Endometrial microvascular endothelial cells (primary cell): ENCODE data around the gene STK32C. TPM values are rescaled to one million over a fixed set of nuclear protein-coding genes. Genes with fewer than 3 reads are reported as not detected.
"Not testable (repeated sequence)": the region's sequence is repeated elsewhere in the genome, so short reads cannot be mapped to it uniquely, and the experiment has no call there.

Source experiments
- in situ Hi-C: cut with HindIII; loops from 2 replicates; pipeline ENCODE4 v1.10.0; 2017; ENCODE audit warnings: low sequenced_read_pairs, low pct_unique_long_range_greater_than_20kb; ENCODE audit errors: inconsistent ontology term
- total RNA-seq: library from RNA; depleted of rRNA; stranded (reverse); fragments of >200 nt; gene quantifications from one replicate; pipeline ENCODE4 v1.2.3, GENCODE V29; 2015; ENCODE audit errors: inconsistent ontology term

Gene STK32C
- total RNA-seq, 1 donor from 2014 or later: 16.8 TPM

DNA sequence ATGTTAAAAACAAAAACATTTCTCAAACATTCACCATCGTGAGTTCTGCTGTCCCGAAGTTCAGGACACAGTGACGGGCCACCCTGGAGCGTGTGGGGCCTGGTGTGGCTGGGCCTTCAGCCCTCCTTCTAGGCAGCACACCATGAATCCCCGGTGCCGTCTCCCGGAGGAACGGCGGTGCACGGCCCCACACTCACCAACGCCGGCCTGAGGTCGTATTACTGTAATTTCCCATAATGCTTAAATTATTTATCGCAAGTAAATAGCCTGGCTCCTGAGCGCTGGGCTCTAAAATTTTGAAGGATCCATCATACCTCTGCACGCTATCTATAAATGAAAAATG lies 1.4 kb downstream of the STK32C start:
- in situ Hi-C loops: no loop called here

DNA sequence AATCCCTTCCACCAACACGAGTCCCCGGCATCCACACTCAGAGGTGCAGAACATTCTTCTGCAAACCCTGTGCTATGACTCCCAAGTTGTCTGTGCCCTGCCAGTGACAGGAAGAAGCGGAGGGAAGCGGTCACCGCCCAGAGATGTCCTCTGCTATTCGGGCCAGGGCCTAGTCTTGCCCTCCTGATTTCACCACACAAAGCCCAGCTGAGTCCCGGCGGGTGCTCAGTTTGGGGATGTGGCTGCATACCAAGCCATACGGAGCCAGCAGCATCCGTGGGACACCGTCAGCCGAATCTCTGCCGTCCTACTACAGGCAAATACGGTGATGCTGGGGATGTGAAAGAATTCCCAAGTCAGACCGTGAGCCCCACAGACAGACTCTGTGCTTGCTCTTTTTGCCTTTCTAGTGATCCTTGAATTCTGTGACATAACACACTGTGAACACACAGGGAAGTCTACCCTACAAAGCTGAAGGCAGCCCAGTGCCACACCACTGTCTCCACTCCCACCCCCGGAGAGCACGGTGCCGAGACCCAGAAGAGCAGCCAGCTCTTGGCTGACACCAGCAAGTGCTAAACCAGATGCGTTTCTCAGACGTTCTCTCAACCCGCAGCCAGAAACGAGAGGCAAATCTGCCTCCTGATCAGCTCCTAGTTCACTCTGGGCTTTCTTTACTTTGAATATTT lies 2.0 kb downstream of the STK32C start:
- in situ Hi-C loops: no loop called here

DNA sequence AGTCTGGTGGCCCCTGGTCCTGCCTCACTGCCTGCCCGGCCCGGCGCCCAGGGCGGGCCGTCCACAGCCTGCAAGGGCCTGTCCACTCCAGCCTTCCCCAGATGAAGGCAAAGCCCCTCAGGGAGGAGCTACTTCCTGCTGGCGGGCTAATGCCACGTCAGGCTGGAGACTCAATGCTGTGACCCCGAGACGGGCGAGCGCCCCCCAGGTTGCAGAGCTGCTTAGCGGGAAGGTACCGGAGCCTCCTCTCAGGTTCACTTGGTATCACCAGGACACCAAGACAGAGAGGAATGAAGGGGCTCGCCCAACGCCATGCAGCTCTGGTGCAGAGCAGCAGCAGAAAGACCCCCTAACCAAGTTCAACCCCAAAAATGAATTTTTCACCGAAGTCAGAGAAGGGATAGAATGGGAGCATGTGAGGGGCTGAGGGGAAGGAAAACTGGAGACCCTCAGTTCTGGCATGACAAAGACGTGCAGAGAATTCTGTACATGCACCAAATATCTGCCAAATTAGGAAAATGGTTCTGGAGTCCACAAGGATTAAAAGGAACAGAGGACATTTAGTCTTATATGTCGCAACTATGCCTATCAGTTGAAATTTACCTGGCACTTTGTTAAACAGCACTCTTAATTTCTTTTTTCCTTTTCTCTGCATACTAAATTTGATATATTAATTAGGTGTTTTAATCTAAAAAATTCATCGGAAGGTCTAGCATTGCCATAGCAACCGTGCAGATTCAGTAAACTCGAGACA lies 2.8 kb downstream of the STK32C start:
- in situ Hi-C loops: no loop called here

DNA sequence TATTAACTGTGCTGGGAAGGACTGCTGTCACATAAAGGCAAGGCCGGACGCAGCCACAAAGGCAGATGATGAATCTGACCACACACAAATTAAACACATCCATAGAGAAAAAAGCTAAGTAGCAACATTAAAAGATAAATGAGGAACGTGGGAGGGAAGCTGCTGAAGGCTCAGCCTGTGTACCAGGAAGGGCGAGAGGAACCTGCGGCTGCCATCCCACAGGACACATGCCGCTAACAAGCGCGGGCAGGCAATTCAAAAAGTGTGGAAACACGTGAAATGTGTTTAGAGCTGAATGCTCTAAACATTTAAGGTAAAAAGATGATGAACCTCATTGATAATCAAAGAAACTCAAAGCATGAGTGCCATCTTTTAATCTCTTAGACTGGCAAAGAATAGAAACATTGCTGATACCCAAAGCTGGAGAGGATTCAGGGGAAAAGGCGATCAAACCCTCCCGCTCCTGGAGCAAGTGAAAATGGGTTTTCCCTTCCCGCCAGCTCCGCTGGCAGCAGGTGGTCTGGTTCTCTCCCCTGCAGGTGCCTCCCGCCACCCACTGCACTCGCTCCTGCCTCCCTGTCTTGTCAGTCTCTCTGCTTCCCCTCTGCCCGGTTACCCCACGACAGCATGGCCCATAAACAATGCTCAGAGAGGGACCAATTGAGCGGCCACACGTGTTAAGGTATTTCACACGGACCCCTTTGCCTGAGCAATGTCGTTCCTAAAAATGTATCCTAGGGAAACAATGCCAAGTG lies 4.2 kb downstream of the STK32C start:
- in situ Hi-C loops: no loop called here

DNA sequence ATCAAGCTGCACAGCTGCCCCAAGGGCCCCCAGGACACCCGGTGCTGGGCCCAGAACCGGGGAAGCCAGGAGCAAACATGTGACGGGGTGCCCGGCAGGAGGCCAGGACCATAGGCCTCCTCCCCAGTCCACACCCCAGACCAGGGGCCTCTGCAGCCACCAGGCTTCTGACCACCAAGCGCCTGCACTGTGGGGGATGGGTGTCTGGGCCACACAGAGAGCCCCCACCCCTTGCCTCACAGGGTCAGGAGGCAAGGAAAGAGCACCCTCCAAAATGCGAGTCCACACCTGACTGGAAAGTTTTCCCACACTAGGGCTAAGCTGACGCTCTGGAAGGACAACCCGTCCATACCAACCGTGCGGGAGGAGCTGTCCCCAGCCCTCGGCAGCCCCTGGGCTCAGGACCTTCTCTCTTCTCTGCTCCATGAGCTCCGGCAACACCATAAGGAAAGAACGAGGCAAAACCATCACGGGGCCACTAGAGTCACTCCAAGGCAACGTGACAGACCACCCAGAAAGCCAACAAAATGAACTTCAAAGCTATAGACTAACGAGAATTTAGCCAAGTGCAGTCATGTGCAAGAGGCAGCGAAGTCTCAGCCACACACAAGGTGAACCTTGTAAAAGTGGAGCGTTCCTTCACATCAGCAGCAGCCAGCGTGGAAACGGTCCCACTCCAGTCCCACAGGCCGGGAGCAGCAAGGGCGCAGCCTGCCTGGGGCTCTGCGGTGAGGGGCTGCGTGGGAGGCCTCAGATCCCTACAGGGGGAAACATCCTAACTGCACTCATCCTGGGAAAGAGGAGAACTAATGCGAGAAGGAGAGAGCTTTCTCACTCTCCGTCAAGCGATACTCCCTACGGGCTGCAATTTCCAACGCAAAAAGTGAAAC lies 5.1 kb downstream of the STK32C start:
- in situ Hi-C loops: no loop called here

DNA sequence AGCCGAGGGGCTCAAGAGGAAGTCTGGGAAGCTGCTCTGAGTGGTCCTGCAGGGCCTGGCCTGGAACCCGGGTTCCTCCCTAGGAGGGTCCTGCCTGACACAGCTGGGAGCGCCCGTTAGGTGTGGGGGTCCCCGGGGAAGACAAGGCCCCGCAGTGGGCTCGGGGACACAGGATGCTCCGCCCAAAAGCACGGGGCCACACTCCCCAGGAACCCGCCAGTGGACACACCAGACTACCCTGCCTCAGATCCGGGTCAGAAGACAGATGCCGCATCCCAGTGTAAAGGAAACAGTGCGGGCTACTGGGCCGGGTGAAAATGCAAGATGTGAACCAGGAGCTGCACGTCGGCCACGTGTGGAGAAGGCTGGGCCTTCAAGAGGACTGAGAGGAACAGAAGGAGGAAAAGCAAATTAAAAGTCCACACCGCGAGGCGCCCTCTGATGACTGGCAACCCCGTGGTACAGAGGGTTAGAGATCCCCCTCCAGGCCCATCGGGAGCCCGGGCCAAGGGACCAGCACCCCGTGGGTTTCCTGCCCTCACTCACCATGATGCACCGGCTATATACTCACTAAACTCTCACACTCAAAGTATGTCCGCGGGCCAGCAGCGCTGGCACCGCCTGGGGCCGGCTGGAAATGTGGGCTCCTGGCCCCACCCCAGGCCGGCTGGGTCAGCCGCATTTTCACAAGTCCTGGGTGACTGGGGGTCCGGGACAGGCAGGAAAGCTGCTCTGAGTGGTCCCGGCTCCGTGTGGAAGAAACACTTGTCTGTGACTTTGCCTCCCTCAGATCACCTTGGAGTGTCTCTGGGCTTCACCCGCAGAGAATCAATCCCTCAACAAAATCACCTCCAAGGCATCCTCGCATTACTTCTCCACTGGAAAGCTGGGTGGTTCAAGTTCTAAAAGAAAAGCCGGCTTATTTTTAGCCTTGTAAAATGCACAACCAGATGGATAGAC lies 6.1 kb downstream of the STK32C start:
- in situ Hi-C loops: no loop called here

DNA sequence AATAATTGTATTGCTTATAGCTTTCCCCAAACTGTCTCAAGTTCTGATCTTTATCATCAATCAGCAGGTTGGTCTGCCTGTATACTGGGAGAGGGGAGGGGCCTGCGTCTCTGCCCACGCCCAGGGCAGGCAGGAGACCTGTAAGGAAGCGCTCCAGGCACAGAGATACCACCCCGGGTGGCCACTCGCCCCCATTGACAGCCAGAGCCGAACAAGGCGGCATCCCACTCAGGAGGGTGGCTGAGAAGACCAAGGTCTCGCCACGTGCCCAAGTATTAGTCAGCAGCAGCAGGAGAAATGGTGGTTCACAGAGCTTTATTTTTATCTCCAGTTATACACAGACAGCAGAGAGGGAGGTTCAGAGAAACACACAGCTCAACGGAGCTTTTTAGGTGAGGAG lies 7.2 kb downstream of the STK32C start:
- in situ Hi-C loops: no loop called here

DNA sequence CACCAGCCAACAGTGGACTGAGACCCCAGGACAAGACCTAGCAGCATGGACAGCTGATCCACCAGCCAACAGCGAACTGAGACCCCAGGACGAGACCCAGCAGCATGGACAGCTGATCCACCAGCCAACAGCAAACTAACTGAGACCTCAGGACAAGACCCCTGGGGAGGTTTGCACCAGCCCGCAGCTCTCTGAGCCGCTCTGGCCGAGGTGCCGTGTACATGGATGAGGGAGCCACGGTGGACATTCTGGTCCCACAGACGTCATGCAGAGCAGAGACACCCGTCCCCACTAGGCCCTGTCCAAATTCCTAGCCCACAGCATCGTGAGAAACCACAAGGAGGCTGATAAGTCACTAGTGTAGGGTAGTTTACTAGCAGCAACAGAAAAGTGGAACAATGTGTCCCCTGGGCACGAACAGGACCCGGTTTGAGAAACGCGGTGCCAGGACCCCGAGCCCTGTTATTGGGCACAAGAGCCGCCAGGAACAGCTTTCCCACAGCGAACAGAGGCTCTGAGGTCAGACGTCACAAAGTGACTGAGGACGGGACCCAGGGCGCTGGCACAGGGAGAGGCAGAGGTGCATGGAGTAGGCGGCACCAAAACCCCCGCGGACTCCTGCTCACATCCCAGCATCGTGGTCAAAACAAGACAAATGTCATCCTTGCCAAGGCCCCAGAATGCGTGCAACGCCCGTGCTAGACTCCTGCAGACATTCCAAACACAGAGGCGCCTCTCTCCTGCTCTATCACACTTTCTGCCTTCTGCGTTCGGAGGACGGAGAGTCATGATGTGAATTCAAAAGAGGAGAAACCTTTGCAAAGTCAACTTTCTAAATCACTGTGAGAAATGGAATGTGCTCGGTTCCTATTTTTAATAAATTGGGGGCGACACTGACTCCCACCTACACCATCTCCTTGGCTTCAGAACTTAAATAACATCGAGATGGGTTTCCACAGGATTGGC lies 8.1 kb downstream of the STK32C start:
- in situ Hi-C loops: no loop called here

DNA sequence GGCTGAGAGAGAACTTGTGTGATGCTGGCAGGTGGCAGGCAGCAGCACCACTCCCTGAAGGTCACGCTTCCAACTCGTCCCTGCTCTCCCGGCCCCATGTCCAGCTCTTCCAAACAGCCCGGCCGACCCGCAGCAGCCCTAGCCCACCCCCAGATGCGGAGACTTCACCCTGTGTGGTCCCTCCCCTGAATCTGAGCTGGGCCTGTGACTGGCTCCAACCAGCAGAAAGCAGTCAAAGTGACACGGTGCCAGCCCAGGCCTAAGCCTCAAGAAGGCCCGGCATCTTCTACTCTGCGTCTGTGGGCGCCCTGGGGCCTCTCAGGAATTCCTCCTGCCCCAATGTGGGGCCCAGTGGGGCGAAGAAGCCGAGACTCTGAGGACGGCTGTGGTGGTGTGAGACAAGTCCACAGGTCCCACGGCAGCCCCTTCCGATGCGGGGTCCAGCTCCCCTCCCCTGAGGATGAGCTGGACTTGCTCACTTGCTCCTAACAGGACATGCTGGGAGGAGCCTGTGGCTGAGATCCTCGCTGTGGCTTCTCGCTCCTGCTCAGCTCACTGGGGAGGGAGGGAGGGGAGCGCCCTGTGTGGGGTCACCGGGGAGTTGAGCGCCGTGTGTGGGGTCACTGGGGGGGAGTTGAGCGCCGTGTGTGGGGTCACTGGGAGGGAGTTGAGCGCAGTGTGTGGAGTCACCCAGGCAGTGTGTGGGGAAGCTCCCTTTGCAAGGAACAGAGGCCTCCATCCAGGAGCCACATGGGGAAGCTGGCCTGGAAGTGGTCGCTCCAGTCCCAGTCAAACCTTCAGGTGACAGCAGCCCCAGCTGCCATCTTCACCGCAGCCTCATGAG lies 9.5 kb downstream of the STK32C start:
- in situ Hi-C loops: no loop called here

DNA sequence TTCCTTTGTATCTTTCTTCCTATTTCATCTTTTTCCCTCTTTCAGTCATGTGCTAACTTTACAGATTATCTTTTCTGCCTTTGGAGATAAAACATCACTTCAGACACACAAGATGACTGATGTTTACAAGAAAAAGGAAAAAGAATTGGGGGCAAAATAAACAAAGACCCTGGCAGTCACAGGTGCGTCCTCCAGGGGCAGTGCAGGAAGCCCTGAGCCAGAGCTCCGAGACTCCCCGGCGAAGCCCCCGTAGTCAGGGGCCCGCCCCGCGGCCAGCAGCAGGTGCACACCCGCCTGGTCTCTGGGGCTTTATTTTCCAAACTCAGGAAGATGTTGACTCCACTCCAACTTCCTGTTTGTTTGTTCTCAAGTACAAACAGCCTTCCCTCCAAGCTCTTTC lies 10.2 kb downstream of the STK32C start:
- in situ Hi-C loops: no loop called here

DNA sequence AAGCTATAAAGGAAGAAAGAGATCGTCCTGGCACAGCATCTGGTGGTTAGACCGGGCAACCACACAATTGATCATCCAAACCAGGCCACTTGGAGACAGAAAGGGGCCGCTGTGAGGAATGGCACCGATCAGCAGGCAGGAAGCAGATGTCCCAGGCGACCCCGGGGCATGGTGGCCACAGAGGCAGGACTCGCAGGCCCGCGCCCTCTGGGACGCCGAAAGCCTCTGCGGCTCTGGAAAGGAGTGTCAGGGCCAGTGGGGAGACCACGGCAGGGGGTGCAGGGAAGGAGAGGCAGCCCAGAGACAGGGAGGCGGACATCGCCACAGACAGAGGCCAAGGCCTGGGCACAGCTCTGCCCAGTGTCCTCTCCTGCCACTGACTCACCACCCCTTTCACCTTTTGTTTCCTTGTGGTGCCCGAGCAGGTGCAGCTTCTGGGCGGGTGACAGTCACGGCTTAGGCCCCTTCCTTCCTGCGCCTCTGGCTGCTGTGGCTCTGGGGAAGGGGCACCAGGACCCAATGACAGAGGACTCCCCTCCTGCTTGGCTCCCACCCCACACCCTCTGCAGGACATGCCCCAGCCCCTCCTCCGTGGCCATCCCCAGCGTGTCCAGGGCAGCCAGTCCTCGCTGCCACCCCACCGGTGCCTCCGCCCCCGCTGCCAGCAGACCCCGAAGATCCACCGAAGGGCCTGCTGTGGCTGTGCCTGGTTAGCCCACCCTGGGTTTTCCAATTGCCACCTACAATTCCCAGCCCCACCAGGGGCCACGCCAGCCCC lies 10.9 kb downstream of the STK32C start:
- in situ Hi-C loops: no loop called here

DNA sequence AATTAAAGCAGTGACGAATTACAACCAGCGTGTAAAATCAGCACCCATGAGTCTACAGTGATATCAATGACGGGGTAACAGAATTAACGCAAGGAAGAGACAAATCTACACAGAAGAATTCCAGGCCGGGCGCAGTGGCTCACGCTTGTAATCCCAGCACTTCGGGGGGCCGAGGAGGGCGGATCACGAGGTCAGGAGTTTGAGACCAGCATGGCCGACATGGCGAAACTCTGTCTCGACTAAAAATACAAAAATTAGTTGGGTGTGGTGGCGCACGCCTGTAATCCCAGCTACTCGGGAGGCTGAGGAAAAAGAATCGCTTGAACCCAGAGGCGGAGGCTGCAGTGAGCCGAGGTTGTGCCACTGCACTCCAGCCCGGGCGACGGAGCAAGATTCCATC lies 12.3 kb downstream of the STK32C start:
- in situ Hi-C loops: not testable (repeated sequence)

DNA sequence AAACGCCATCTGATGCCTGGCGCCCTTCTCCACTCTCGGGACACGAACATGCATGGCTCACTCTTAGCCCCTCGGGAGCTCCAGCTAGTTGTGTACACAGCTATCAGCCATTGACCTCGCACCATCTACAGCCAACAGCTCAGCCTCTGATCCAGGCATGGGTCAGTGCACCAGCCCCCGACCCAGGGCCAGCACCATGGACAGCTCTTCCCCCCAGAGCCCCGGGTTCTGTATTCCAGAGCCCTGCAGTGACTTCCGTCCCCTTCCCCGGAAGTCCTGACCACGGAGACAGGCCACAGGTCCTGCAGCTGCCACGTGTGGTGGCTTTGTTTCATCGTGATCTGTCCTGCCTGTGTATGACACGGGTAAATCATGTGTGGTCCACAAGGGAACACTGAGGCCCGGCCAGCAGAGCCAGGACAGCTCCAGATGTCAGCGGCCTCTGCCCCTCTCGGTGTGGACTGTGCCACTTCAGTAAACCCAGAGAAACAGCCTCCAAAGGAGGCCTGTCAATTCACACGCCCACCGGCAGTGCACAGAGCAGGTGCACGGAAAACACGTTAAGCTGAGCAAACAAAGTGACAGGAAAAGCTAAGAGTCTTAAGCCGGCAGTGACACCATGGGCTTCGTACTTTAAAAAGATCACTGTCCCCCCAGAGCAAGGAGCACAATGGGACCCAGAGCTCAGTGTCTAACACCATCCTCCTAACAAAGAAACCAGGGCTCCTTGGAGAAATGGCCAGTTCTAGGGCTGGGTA lies 13.0 kb downstream of the STK32C start:
- in situ Hi-C loops: no loop called here

DNA sequence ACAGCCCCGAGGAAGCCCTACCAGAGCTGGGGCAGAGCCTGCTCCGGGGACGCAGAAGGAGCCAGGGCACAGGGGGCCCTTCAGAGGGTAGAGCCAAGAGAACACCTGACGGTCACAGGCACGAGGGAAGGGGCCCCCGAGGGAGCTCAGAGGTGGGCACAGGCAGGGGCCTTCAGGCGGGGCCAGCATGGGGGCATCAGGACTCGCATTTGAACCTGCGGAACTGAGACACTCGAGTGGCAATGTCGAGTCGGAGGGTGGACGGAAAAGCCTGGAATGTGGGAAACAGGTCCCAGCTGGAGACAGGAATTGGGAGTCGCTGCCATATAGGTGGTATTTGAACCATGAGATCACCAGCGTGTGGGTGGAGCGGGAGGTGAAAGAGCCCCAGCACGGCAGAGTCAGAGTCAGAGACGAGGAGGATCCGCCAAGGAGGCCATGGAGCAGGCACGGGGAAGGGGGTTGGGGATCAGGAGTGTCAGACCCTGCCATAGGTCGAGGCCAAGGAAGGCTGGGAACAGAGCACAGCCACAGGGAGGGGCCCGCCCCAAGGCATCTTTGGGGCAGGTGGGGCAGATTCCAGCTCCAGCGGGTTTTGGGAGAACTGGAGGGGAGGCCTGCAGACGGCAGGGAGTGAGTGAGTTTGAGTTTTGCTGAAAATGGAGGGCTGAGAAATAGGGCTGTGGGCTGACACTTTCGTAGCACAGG lies 13.8 kb downstream of the STK32C start:
- in situ Hi-C loops: no loop called here
